GM21528 (cell line): ENCODE results near the gene NEK7.
"Not testable (repeated sequence)": the region's sequence is repeated elsewhere in the genome, so short reads cannot be mapped to it uniquely, and the experiment has no call there.

Experiments used
- ATAC-seq: cut with Tn5 transposase; IDR thresholded peaks from one replicate; pipeline ENCODE4 v1.9.1; 2021; ENCODE audit warnings: mild to moderate bottlenecking, moderate library complexity; ENCODE audit not compliant: unreplicated experiment, low FRiP score

The NEK7 gene

DNA sequence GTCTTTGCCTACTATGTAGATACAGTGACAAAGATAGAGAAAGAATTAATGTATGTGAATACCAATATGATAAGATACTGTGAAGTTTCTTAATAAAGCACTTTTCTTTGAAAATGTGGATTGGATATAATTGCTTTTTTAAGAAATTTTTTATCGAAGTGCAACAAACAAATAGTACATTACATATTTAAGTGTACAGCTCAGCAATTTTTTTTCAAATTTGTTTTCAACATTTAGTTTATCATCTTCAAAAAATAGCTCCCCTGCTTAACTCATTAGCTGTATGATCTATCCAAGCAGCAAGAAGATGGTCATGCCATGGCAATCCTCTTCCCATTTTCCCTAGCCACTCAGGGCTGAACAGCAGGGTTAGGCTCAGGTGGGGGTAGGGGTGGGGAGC lies 40.5 kb downstream of the NEK7 start:
- no peak for ATAC-seq

DNA sequence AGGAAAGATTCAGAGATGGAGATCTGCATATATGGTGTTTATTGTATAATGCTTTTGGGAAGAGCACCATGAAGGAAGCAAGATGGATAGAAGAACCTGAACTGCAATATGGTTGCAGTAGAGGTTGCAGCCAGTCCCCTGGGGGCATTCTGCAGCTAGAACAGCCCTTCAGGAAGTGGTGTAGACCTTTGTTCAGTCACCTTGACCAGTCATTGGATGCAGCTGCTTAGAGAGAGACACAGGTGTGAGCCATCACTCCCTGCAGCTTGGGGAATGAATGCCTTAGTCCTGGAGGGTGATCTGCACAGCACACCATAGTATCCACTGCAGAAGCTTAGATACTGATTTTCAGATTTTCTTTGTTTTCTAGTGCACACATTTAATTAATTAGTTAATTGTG lies 42.3 kb downstream of the NEK7 start:
- ATAC-seq, result peak; percentile 53

DNA sequence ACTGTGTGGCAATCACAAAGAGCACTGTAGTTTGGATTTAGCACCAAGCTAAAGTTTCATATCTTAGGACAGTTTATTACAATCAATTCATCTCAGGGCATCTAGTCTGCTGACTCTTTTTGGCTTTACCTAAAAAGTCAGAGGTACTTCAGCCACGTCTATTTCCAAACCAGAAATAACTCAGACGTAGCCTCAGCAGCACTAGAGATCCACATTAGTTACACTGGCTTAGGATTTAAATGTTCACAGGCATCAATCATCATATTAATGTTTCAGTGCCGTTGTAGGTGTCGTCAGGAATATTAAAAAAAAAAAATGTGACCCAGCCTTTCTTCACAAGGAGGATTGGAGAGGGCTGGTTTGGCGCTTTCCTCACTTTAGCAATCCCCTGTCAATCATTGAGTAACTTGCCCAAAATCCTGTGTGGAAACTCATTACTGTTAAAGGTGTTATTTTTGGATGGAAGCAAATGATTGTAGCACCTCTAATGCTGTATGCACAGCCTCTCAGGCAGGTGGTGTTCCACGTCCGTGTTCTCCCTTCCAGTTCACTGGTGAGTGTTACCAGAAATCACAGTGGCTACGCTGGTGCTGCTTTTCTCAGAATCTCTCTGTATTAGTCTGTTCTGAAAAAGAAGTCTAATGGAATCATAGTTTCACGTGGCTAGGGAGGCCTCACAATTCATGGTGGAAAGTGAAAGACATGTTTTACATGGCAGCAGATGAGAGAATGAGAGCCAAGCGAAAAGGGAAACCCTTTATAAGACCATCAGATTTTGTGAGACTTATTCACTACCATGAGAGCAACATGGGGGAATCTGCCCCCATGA lies 45.4 kb downstream of the NEK7 start:
- peak; percentile 87 for ATAC-seq

DNA sequence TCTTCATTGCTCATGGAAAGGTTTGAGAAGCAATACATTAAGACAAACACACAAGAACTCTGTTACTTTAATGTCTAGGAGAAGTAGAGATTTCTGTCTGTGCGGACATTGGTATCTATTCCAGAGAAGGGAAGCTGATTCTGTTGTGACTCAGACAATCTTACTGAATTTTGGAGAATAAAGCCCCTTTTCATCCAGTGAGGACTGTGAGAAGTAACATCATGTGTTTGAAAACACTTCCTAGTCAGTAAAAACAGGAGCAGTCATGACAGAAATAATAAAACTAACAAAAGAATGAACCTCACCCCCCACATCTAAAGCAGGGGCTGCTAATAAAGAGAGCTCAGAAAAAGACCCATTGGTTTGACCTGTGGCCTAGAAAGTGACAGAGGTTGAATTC lies 46.6 kb downstream of the NEK7 start:
- no peak for ATAC-seq

DNA sequence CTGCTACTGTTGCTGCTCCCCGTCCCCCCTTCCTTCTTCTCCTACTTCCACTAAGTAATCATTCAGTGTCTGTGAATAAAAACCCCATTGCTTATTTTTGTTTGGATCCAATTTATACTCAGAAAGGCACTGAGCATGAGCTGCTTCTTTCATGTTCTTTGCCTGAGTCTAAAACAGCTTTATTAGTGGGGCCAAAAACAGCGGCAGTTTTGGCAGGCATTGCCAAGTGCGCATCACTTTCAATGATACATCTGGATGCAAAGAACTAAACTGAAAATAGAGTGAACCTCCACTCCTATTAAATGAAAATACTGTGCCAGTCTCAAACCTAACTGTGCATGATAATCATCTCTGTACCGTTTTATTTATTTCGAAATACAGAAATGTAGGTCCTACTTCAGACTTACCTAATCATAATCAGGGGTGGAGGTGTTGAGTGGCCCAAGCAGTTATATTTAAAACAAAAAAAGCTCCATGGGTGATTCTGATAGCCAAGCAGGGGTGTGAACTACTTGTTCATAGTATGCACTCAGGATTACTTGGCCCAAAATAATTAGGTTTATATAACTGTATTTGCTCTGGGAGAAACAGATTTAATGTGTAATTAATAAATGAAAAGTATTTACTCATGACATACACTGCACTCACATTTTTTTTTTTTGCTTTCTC lies 48.4 kb downstream of the NEK7 start:
- ATAC-seq, result no peak

DNA sequence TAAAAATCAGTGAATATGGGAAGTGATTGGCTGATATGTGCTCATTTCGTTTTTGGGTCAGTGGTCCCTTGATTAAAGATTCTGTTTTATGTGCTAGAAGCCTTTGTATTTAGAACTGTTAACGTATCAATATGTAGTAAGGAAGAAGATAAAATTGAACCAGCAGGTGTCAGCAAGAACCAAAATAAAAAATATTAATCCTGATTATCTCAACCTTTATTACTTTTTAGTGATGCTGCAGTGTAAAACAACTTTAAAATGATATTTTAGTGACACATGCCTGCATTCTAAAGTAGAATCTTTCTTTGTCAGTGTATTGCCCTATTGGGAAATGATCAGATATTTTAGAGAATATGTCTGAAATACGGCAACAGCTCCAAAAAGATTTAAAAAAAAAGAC lies 49.5 kb downstream of the NEK7 start:
- no peak for ATAC-seq

DNA sequence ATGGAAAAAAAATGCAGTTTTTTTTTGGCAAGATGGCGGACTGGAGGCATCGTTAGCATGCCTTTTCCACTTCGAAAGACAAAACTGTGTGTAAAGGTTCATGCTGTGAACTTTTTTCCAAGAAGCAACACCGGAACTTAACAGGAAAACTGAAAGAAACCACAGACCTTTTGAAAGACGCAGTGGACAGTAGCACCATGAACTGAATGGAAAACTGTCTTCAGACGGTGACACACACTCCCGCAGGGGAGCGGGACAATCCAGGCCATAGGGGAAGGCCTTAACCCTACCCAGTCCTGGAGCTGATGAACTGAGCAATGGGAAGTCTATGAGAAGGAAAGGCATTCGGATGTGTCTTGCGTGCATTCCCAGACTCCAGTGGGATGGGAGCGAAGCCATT lies 54.9 kb downstream of the NEK7 start:
- no peak for ATAC-seq

DNA sequence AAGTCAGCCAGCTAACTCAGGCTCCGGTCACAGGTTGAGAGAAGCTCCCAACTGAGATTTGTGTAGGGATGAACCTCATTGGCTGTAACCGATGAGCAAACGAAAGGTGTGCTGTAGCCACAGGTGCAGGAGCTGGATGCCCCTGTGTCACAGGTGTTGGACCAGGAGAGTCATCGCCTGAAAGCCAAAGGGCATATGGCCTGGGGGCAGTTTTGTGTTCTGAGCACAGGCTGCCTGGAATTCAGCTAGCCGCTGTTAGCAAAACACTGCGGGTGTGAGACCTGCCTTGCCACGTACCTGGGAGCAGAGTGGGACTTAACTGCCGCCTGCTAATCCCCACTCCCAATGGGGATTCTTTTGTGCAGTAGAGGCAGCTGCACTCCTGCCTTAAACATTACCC lies 55.3 kb downstream of the NEK7 start:
- no peak for ATAC-seq

DNA sequence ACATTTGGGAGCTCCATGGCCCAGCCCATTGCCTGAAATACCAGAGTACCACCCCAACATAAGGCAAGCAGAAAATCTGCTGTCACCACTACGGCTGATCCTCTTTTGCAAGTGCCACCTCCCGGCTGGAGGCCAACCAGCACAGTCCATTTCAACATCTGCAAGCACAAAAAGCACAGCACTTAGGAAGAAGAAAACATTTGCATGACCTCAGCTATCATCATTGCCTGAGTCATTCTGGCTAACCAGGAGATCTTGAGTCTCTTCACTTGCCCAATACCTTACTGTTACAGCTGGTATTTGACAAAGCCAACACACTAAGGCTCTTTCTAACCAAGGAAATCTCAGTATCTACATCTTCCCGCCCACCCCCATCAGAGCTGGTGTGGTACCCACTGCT lies 55.9 kb downstream of the NEK7 start:
- ATAC-seq, result no peak

DNA sequence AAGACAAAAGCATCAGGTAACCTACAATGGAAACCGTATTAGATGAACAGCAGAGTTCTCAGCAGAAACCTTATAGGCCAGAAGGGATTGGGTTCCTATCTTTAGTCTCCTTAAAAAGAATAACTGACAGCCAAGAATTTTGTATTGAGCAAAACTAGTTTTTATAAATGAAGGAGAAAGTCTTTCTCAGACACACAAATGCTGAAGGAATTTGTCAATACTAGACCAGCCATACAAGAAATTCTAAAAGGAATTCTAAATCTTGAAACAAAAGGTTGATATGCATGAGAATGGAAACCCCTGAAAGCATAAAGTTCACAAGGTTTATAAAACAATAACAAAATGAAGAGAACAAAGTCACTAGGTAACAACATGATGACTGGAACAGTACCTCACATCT lies 58.1 kb downstream of the NEK7 start:
- no peak for ATAC-seq

DNA sequence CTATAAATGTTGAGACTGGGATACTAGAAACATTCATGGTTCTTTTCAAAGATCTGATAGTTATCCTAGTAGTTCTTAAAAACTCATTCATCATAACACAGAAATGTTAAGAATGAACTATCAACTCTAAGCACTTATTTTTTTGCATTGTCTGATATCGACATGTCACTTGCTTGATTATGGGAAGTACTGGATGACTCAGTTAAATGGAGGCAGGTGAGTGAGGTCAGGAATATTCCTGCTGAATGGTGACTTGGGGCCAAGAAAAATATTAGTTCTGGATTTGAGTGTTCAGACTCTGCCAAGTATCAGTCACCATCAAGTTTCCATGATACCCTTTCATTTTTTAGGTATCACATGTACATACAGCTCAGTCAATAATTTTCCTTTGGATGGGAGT lies 63.6 kb downstream of the NEK7 start:
- no peak for ATAC-seq

DNA sequence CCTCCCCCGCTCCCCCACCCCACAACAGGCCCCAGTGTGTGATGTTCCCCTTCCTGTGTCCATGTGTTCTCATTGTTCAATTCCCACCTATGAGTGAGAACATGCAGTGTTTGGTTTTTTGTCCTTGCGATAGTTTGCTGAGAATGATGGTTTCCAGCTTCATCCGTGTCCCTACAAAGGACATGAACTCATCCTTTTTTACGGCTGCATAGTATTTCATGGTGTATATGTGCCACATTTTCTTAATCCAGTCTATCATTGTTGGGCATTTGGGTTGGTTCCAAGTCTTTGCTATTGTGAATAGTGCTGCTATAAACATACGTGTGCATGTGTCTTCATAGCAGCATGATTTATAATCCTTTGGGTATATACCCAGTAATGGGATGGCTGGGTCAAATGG lies 70.2 kb downstream of the NEK7 start:
- ATAC-seq, result not testable (repeated sequence)

DNA sequence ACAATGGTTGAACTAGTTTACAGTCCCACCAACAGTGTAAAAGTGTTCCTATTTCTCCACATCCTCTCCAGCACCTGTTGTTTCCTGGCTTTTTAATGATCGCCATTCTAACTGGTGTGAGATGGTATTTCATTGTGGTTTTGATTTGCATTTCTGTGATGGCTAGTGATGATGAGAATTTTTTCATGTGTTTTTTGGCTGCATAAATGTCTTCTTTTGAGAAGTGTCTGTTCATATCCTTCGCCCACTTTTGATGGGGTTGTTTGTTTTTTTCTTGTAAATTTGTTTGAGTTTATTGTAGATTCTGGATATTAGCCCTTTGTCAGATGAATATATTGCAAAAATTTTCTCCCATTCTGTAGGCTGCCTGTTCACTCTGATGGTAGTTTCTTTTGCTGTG lies 70.7 kb downstream of the NEK7 start:
- not testable (repeated sequence) for ATAC-seq

DNA sequence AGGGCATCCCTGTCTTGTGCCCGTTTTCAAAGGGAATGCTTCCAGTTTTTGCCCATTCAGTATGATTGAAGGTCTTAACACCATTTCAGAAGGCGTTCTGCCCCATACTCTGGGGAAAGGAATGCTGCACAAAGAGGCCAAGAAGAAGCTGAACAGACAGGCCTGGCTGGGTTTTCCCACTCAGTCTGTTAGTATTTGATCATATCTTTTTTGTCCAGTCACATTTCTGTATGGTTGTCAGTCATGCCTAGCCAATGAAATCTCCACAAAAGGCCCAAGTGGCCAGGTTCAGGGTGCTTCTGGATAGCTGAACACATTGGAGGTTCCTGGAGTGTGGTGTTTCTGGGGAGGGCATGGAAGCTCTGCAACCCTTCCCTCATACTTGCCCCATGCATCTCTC lies 72.1 kb downstream of the NEK7 start:
- no peak for ATAC-seq

DNA sequence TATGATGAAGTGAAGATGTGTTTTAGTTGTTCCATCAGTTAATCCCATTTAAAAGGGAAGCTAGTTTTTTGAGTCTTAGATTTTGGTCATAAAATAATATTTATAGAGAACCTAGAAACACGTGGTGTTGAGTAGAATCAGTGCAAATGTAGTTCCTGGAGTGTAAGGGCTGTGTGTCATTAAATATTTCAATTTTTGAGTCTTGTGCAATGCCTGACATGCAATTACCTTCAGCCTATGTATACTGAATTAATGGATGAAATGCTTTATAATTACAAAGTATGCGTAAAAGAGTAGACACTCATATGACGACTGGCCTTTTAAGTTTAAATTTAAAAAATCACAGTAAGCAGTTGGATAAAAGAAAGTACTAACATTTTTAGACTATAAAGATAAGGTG lies 75.0 kb downstream of the NEK7 start:
- no peak for ATAC-seq

DNA sequence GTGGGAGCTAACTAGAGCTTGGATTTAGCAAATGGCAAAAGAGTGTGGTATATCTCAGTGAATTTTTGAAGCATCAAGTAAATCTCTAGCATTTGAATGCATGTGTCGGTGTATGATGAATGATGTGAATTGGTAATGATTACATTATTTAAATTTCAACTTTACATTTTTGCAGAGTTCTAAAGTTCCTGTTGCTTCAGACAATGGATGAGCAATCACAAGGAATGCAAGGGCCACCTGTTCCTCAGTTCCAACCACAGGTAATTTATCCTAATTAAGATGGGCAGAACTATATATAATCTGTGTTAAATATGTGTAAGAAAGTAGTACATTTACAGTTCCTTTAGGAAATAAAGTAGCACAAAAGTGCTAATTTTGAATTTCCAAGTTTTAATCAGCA lies 75.6 kb downstream of the NEK7 start:
- no peak for ATAC-seq

DNA sequence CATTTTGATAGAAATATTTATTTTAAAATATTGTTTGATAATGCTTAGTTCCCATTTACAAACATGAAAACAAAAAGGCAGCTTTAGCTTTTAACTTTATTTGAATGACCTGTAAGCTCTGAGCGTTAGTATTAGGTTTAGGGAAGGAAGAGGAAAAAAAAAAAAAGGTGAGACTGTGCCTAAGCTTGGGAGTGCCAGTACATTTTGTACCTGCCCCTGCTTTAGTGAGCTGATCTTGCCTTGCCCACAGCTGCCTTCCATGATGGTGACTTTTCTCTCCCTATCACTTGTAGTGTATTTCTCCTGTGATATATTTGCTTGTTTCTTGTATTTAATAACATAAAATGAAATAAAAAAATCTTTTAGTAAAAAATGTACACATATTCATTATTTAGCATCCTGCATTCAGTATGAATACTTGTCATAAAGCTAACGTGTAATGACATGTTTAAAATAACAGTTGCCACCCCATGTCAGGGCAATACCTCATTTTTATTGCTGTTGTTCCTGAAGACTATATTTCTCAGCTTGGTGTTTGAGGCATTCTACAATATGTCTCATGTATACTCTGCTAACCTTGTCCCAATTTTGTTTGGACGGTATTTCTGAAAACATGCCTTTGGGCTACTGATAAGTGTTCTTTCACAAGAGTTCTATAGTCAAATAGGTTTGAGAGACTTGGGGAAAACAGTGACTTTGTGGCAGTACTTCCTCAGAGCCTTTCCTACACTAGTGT lies 76.3 kb downstream of the NEK7 start:
- no peak for ATAC-seq

DNA sequence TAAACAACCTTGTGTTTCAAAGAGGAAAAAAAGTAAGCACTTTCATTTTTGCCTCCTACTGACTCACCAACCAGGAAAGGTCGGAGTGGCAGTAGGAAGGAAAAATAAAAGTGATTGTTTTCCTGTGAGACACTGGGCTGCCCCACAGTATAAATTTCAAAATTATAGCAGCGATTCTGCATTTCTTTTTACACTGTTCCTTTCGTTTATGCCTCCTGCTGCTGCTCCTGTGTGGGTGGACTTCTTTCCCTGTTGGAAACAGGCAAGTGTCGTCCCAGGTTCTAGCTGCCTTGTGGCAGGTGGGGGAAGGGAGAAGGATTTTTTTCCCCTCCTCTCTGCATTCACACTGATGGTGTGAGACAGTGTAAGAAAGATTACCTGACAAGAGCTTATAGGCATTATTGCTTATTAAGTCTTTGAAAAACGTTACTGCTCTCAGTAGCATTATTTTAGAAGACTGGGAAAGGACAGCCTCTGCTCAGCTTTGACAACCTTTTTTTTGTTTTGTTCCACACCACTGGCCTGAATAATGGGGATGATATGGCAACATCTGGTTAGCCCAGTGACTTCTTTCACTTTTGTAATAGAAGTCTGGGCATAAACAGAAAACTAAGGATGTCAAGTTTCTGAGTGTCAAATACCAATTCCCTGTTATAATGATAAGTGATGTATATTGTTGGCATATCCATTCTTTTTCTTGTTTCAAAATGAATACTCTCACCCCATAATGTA lies 77.9 kb downstream of the NEK7 start:
- ATAC-seq, result no peak

DNA sequence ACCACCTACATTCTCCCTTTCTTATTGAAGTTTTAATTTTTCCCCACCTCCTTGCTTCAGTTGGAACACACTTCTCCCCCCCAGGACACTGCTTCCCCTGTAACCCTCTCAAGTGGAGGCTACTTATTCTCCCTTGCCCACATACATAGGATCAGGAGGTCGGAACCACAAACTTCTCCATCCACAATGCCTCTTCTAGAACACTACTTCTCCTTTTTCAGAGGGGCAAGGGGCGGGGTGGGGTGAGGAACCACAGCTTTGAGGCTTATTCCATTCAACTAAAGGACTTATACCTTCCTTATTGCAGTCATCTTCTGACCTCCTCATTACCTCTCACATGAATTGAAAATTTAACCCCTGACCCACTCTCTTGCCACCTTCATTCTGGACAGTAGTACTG lies 81.3 kb downstream of the NEK7 start:
- ATAC-seq, result no peak

DNA sequence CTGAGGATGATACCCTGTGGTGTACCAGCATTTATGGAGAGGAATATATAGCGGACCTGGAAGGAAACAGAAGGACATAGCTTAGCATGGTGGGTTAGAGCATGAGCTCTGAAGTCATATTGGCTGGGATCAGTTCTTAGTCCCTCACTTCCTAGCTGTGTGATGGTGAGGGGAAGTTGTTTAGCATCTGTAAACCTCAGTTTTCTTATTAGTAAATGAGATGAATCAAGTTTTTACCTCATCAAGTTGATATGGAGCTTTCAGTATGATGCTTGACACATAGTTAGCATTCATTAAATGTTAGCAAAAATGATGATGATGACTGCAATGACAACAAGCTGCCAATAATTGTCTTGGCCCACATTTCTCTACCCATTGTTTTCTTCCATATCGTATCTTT lies 84.8 kb downstream of the NEK7 start:
- no peak for ATAC-seq

DNA sequence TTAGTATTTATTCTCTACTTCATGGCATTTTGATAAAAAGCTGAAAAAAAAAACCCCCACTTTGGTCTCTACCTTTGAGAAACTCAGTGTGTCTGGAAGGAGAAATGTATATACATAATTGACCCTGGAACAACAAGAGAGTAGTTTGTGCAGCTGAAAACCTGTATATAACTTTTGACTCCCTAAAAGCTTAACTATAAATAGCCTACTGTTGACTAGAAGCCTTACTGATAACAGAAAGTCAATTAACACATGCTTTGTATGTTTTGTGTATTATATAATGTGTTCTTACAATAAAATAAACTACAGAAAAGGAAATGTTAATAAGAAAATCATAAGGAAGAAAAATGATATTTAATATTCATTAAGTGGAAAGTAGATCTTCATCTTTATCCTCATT lies 88.0 kb downstream of the NEK7 start:
- ATAC-seq, result no peak
